Mesenchymal stem cell (in vitro differentiated cells and primary cell): ENCODE data around the gene ARL13B.

Experiments used
- DNase-seq: peaks from one replicate; pipeline ENCODE4 v3.0.0-alpha.2; 2013
- H2AFZ ChIP-seq: one replicate; pipeline ENCODE4 v1.6.1; 2013; ENCODE audit warnings: low read depth, mild to moderate bottlenecking, control low read depth, inconsistent platforms, low read length, moderate library complexity
- H2AK5ac ChIP-seq: 2 replicates; pipeline ENCODE4 v1.6.1; 2013; ENCODE audit warnings: low read length, moderate library complexity, mild to moderate bottlenecking, inconsistent platforms; ENCODE audit not compliant: severe bottlenecking
- H2BK120ac ChIP-seq: one replicate; pipeline ENCODE4 v1.6.1; 2013; ENCODE audit warnings: low read depth, mild to moderate bottlenecking, inconsistent platforms, low read length, moderate library complexity
- H2BK12ac ChIP-seq, 2 experiments: one replicate each; pipeline ENCODE4 v1.6.1; 2013; ENCODE audit warnings: inconsistent platforms in 2 of 2, low read length in 2 of 2, mild to moderate bottlenecking in 2 of 2, moderate library complexity in 2 of 2, control low read depth in 1 of 2
- H2BK15ac ChIP-seq: one replicate; pipeline ENCODE4 v1.6.1; 2013; ENCODE audit warnings: mild to moderate bottlenecking, low read depth, inconsistent platforms; ENCODE audit not compliant: poor library complexity, severe bottlenecking
- H2BK5ac ChIP-seq: 2 replicates; pipeline ENCODE4 v1.6.1; 2013; ENCODE audit warnings: low read depth, mild to moderate bottlenecking, low read length, control low read depth, inconsistent platforms; ENCODE audit not compliant: poor library complexity, severe bottlenecking
- H3K14ac ChIP-seq, 2 experiments: one replicate each; pipeline ENCODE4 v1.6.1; 2013; ENCODE audit warnings: inconsistent platforms in 2 of 2, low read length in 2 of 2, control low read depth in 1 of 2, mild to moderate bottlenecking in 1 of 2, moderate library complexity in 1 of 2
- H3K18ac ChIP-seq, 2 experiments: one replicate each; pipeline ENCODE4 v1.6.1; 2013; ENCODE audit warnings: inconsistent platforms in 2 of 2, low read length in 2 of 2, control low read depth in 1 of 2, low read depth in 1 of 2, mild to moderate bottlenecking in 1 of 2
- H3K23ac ChIP-seq, 2 experiments: one replicate each; pipeline ENCODE4 v1.6.1; 2013; ENCODE audit warnings: inconsistent platforms in 2 of 2, low read length in 2 of 2, mild to moderate bottlenecking in 2 of 2, moderate library complexity in 2 of 2, control low read depth in 1 of 2
- H3K27ac ChIP-seq: 2 replicates; pipeline ENCODE4 v1.5.1; 2013; ENCODE audit warnings: mild to moderate bottlenecking, moderate library complexity, low read length, control low read depth, inconsistent platforms; ENCODE audit not compliant: poor library complexity, severe bottlenecking
- H3K27me3 ChIP-seq, 2 experiments: 2 replicates each; pipeline versions ENCODE4 v1.6.1 to v1.7.0; 2013; ENCODE audit warnings: low read length in 2 of 2, mild to moderate bottlenecking in 2 of 2, moderate library complexity in 2 of 2, control low read depth in 1 of 2, inconsistent platforms in 1 of 2; ENCODE audit not compliant: control insufficient read depth in 1 of 2, insufficient read depth in 1 of 2
- H3K36me3 ChIP-seq, 2 experiments: 2 replicates each; pipeline versions ENCODE4 v1.6.1 to v1.7.0; 2013; ENCODE audit warnings: low read length in 2 of 2, control low read depth in 1 of 2, inconsistent platforms in 1 of 2, low read depth in 1 of 2, mild to moderate bottlenecking in 1 of 2; ENCODE audit not compliant: insufficient read depth in 2 of 2, control insufficient read depth in 1 of 2
- H3K4ac ChIP-seq, 2 experiments: one replicate each; pipeline ENCODE4 v1.6.1; 2013; ENCODE audit warnings: inconsistent platforms in 2 of 2, low read length in 2 of 2, mild to moderate bottlenecking in 2 of 2, moderate library complexity in 2 of 2, control low read depth in 1 of 2, low read depth in 1 of 2
- H3K4me1 ChIP-seq: 2 replicates; pipeline ENCODE4 v1.6.1; 2013; ENCODE audit warnings: low read depth, low read length, control low read depth; ENCODE audit not compliant: control insufficient read depth, insufficient read depth
- H3K4me2 ChIP-seq: 2 replicates; pipeline ENCODE4 v1.6.1; 2013; ENCODE audit warnings: low read length, mild to moderate bottlenecking, inconsistent platforms; ENCODE audit not compliant: poor library complexity, severe bottlenecking
- H3K4me3 ChIP-seq, 2 experiments: 2 replicates each; pipeline versions ENCODE4 v1.5.1 to v1.7.0; 2013; ENCODE audit warnings: low read length in 2 of 2, mild to moderate bottlenecking in 2 of 2, control low read depth in 1 of 2, low read depth in 1 of 2; ENCODE audit not compliant: insufficient read depth in 1 of 2
- H3K79me1 ChIP-seq: replicated peaks from 2 replicates; pipeline ENCODE4 v1.6.1; 2013; ENCODE audit warnings: mild to moderate bottlenecking, control low read depth, low read length, inconsistent platforms; ENCODE audit not compliant: poor library complexity, severe bottlenecking
- H3K9ac ChIP-seq: 2 replicates; pipeline ENCODE4 v1.7.0; 2013; ENCODE audit warnings: mild to moderate bottlenecking, low read length, moderate library complexity
- H3K9me3 ChIP-seq: 2 replicates; pipeline ENCODE4 v1.7.0; 2013; ENCODE audit warnings: mild to moderate bottlenecking, low read length; ENCODE audit not compliant: control insufficient read depth
- H4K8ac ChIP-seq: one replicate; pipeline ENCODE4 v1.6.1; 2013; ENCODE audit warnings: inconsistent platforms, mild to moderate bottlenecking, low read length, moderate library complexity
- H4K91ac ChIP-seq: one replicate; pipeline ENCODE4 v1.6.1; 2013; ENCODE audit warnings: mild to moderate bottlenecking, low read length, inconsistent platforms
- WGBS: methylation state at CpG from one replicate; pipeline ENCODE4 v1.1.7; 2013; ENCODE audit warnings: mixed read lengths; 5-methylcytosine and 5-hydroxymethylcytosine counted together

The ARL13B gene

GRCh38 chr3:94004301-94004910 lies 24.5 kb downstream of the ARL13B start:
- Histone ChIP-seq H3K27me3 (no peaks in the 10 kb centered on the region), H3K4ac (no peak overlapping the region), H4K91ac (no peak overlapping the region), H3K23ac (no peak overlapping the region), H2BK120ac (no peak overlapping the region), H2AK5ac (no peak overlapping the region), H2BK5ac (no peak overlapping the region), H3K9ac (peak overlapping the region; percentile 91), H3K36me3 (peaks cover 0 to 6% of the 10 kb centered on the region in 2 experiments), H3K4me1 (no peaks in the 10 kb centered on the region), H3K79me1 (peaks cover 6% of the 10 kb centered on the region), H3K27ac (no peak overlapping the region), H3K18ac (no peak overlapping the region), H3K4me3 (peak overlapping the region in 1 of 2 experiments; percentile 65), H2BK15ac (no peak overlapping the region), H3K14ac (no peak overlapping the region), H4K8ac (no peak overlapping the region), H3K4me2 (no peak overlapping the region), H3K9me3 (no peaks in the 10 kb centered on the region), H2BK12ac (no peak overlapping the region), H2AFZ (no peak overlapping the region)
- WGBS, result no CpG with 5 or more reads among the region's 4 CpGs
- DNase-seq, result peak; percentile 80

GRCh38 chr3:94008253-94008652 lies 28.3 kb downstream of the ARL13B start:
- H3K4me1 ChIP-seq, result no peaks in the 10 kb centered on the region
- H3K4me2 ChIP-seq, result no peak overlapping the region
- WGBS, result 100% methylated on average over 2 of the region's 2 CpGs
- no peak overlapping the region for H3K4me3 ChIP-seq
- no peak overlapping the region for H3K14ac ChIP-seq
- H2BK120ac ChIP-seq, result no peak overlapping the region
- no peak overlapping the region for H2BK15ac ChIP-seq
- H2AK5ac ChIP-seq, result no peak overlapping the region
- no peaks in the 10 kb centered on the region for H3K27me3 ChIP-seq
- H2AFZ ChIP-seq, result no peak overlapping the region
- H3K79me1 ChIP-seq, result peaks cover 4% of the 10 kb centered on the region
- H3K18ac ChIP-seq, result no peak overlapping the region
- H2BK12ac ChIP-seq, result no peak overlapping the region
- no peak overlapping the region for H3K4ac ChIP-seq
- no peak overlapping the region for H3K23ac ChIP-seq
- H2BK5ac ChIP-seq, result no peak overlapping the region
- H4K8ac ChIP-seq, result no peak overlapping the region
- DNase-seq, result no peak
- H3K36me3 ChIP-seq, result no peaks in the 10 kb centered on the region
- H3K9ac ChIP-seq, result no peak overlapping the region
- H4K91ac ChIP-seq, result no peak overlapping the region
- no peak overlapping the region for H3K27ac ChIP-seq
- H3K9me3 ChIP-seq, result no peaks in the 10 kb centered on the region

GRCh38 chr3:94009608-94010007 lies 29.7 kb downstream of the ARL13B start:
- Histone ChIP-seq H3K9ac (no peak overlapping the region), H4K91ac (no peak overlapping the region), H2AK5ac (no peak overlapping the region), H2BK5ac (no peak overlapping the region), H2BK15ac (no peak overlapping the region), H3K23ac (no peak overlapping the region), H3K9me3 (no peaks in the 10 kb centered on the region), H2AFZ (no peak overlapping the region), H3K4me3 (no peak overlapping the region), H3K4me2 (no peak overlapping the region), H3K27ac (no peak overlapping the region), H3K14ac (no peak overlapping the region), H3K18ac (no peak overlapping the region), H4K8ac (no peak overlapping the region), H2BK12ac (no peak overlapping the region), H3K4ac (no peak overlapping the region), H2BK120ac (no peak overlapping the region), H3K4me1 (no peaks in the 10 kb centered on the region), H3K79me1 (peaks cover 4% of the 10 kb centered on the region), H3K27me3 (no peaks in the 10 kb centered on the region), H3K36me3 (no peaks in the 10 kb centered on the region)
- WGBS, result 100% methylated on average over 2 of the region's 2 CpGs
- no peak for DNase-seq

GRCh38 chr3:94011233-94011711 lies 31.3 kb downstream of the ARL13B start:
- no peak overlapping the region for H2BK5ac ChIP-seq
- no peaks in the 10 kb centered on the region for H3K27me3 ChIP-seq

More at GRCh38 chr3:94011233-94011711, 31.3 kb downstream of the ARL13B start:
- no peak overlapping the region for H3K14ac ChIP-seq
- H3K79me1 ChIP-seq, result peaks cover 4% of the 10 kb centered on the region
- no peak overlapping the region for H2AFZ ChIP-seq
- no peak overlapping the region for H3K18ac ChIP-seq
- H3K36me3 ChIP-seq, result no peaks in the 10 kb centered on the region
- no peak overlapping the region for H3K27ac ChIP-seq
- H3K4me1 ChIP-seq, result no peaks in the 10 kb centered on the region
- H2BK12ac ChIP-seq, result no peak overlapping the region
- peak; percentile 8 for DNase-seq
- H3K9ac ChIP-seq, result no peak overlapping the region
- 100% methylated on average over 1 of the region's 3 CpGs for WGBS
- no peak overlapping the region for H2BK120ac ChIP-seq
- H4K91ac ChIP-seq, result no peak overlapping the region
- H2AK5ac ChIP-seq, result no peak overlapping the region
- no peak overlapping the region for H3K4me2 ChIP-seq
- no peak overlapping the region for H3K4ac ChIP-seq
- H3K4me3 ChIP-seq, result no peak overlapping the region
- H2BK15ac ChIP-seq, result no peak overlapping the region
- H4K8ac ChIP-seq, result no peak overlapping the region
- H3K23ac ChIP-seq, result no peak overlapping the region
- H3K9me3 ChIP-seq, result no peaks in the 10 kb centered on the region
